Right forelimb (tissue), 1 donor: Measurements from ENCODE around the gene TNFRSF11A.

Experiments
- DNase-seq: peaks from one replicate; pipeline ENCODE4 v3.0.0-alpha.2; 2018

Gene TNFRSF11A

DNA sequence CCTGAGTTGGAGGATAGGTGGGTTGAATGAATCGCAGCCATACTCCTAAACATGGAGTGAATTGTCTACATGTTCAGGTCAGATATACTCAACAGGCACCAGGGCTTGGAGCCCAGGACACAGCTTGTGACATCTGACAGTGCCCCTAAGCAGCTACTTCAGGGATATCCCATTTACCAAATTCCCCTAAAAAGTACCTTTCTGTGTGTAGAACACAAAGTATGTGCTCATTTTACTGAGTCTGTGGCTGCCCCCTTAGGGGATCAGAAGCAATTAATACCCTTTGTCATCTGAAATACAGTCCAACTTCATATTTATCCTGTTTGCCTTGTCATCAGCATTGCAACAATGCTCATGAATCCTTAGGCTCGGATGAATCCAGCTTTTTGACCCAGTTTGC lies 20.8 kb downstream of the TNFRSF11A start:
- DNase-seq, result no peak

DNA sequence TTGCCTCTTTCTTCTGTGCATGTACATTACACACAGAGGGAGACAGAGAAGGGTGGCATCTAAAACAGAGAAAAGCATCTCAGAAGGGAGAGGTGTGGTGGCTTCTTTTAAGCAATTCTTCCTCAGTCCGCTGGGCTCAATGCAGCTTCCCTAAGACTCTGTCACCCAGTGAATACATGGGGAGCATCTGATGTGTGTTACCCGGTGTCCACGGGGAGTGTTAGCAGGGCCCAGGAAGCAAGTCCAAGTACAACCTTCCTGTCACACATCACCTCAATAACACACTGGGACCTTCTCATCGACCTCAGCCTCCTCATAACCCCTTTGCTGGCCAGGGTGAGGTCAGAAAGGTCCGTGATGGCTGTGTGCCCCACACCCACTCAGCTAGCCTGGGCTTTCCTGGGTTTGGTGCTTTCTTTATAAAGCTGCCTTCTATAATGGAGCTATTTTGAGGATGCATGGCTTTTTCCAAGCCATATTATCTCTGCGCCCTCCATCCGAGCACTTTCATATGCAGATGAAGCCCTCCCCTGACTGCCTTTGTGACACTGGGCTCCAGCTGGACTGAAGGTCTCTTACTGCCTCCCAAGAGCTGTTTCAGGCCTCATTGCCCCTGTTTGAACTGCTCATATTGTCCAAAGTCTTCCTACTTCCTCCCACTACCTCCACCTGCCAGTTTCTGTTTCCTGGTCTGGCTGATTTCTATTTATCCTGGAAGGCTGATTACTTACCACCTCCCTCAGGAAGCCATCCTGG lies 21.4 kb downstream of the TNFRSF11A start:
- no peak for DNase-seq

GRCh38 chr18:62347089-62347506 lies 22.0 kb downstream of the TNFRSF11A start:
- DNase-seq, result no peak

GRCh38 chr18:62348474-62348873 lies 23.4 kb downstream of the TNFRSF11A start:
- DNase-seq, result no peak

DNA sequence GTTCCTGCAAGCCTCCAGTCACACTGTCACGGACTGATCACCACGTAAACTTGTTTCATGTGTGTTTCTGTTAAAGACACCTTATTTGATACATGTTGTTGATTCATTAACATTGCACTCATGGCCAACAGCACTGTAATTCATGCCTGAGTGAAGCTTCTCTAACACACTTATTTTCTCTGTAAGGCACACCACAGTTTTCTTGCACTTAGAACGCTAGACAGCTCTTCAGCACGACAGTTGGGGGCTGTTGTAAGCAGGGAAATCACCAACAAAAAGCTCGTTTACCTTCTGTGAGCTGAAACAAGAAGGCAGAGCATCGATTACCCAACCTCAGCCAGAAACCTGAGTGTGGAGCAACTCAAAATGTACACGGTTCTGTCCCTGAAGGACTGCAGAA lies 28.1 kb downstream of the TNFRSF11A start:
- no peak for DNase-seq

GRCh38 chr18:62354151-62354550 lies 29.0 kb downstream of the TNFRSF11A start:
- DNase-seq, result no peak

DNA sequence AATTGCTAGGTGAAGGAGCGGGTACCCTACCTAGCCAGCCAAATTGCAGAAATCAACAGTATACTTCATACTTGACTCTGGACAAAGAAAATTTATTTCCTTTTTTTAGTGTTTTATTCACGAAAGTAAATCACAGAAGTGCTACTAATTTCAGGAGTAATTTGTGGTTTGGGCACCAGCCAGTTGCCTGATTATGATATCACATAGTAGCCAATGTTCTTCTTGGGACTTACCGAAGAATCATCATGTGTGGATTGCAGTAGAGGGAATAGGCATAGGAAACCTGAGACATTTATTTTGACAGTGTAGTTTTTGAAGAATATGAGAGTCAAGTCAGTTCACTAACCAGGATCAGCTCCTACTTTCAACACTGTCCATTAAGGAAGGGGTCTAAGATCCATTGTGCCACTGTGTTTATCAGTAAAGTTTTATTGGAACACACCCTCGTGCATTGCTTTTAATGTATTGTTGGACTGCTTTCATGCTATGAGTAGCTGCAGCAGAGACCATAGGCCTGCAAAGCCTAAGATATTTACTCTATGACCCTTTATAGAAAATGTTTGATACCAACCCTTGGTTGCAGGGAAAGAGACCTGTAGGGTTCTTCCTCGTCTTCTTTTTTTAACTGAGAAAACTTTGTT lies 32.1 kb downstream of the TNFRSF11A start:
- DNase-seq, result no peak

DNA sequence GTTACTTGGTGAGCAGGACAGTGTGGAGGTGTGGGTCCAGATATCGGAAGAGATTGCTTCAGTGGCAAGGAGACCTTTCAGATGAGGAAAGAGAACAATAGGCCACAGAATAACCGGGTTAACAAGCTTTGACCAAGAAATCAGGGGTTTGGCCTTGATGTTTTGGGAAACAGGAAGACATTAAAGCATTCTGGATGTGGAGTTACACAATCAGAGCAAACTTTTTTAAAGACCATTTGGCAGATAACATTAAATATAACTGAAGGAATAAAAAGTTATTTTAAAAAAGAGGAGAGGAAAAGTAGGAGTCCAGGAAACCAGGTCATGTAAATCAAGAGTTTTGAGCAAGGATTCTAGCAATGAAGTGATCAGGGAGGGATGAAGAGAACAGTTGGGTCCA lies 35.7 kb downstream of the TNFRSF11A start:
- no peak for DNase-seq

DNA sequence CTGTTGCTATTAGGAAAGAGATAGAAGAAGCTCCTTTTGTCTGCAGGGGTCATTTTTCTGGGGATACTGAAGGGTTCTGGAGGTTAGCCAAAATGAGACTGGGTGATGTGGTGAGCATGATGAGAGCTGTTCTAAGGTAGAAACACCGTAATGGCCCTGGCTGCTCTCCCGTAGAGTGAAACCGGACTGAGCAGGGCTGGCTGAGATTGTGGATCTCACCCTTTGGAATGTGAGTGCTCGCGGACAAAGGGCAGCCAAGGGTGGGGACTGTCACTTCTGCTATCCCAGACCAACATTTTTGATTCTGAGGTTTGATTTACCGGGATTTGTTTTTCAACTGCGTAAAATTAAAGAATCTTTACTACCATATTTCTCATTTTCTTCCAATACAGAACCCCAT lies 36.2 kb downstream of the TNFRSF11A start:
- no peak for DNase-seq

DNA sequence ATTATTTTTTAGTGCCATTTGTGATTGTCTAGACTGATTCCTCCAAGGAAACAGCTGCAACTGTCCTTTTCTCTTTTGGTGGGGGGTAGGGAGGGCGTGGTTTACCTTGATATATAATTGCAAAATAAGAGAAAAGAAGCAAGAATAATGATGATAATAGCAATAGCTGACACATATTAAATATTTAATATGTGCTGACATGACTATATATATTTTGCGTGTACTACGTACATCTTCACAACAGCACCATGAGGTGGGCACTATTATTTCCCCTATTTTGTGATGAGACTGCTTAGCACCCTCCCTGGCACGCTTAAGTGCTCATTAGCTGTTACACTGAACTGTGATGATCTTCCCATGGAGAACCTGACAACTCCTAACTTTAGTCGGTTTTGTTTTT lies 39.4 kb downstream of the TNFRSF11A start:
- DNase-seq, result no peak

GRCh38 chr18:62365420-62365819 lies 40.3 kb downstream of the TNFRSF11A start:
- DNase-seq, result no peak

DNA sequence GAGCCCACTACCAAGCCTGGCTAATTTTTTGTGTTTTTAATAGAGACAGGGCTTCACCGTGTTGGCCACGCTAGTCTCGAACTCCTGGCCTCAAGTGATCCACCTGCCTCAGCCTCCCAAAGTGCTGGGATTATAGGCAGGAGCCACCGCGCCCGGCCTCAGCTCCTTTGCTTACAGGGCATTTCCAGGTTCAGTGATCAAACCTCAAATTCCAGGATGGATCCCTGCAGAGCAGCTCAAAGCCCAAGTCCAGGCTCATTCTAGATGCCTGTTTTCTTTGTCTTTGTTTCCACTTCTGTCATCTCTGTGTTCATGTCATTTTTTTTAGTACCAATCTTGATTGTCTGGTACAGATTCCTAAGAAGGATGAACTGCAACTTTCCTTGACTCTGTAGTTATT lies 41.9 kb downstream of the TNFRSF11A start:
- no peak for DNase-seq

DNA sequence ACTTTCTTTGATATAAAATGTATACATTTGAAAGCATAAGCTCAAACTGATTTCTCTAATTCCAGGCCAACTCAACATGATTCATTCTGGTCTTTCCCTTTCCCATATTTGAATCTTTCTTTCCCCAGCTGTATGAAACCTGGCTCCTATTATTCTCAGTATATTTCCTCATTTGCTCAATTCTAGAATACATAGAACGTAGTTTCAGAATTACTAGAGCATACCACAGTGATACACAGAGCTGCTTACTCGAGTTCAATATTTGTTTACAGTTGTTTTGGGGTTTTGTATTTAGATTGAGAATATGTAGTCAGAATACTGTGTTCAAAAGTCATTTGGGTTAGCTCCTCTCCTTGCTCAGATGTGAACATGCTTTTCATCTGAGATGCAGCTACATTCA lies 43.0 kb downstream of the TNFRSF11A start:
- no peak for DNase-seq

DNA sequence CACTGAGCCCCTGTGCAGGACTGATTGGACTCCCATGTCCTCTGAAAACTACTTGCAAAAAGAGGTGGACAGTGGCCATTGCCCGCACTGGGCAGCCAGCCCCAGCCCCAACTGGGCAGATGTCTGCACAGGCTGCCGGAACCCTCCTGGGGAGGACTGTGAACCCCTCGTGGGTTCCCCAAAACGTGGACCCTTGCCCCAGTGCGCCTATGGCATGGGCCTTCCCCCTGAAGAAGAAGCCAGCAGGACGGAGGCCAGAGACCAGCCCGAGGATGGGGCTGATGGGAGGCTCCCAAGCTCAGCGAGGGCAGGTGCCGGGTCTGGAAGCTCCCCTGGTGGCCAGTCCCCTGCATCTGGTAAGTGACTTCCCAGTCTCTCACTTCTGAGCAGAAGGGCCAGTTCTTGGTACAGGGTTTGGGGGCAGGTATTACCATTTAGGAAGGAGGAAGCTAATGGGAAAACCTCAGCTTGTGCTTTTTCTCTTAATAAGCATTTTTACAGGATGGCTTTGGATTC lies 44.1 kb downstream of the TNFRSF11A start:
- DNase-seq, result no peak

- DNase-seq, result no peak
Observed at GRCh38 chr18:62370366-62370765, 45.3 kb downstream of the TNFRSF11A start.

DNA sequence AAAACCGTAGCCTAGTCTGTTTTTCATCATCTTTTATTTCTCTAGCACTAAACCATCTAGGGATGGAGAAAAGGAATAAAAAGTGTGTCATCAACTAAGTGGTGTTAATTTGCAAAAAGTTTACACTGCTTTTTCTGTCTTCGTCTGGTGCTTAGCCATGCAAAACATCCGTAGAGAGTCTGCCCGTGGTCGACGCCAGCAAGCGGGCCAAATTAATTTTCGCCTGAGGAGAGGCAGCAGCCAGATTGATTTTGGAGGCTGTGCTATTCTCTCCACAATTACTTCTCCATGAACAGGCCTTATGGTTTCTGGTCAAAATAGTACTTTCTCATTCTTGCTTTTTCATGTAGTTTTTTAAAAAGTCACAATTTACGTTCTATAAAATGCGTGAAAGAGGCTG lies 46.3 kb downstream of the TNFRSF11A start:
- DNase-seq, result no peak

DNA sequence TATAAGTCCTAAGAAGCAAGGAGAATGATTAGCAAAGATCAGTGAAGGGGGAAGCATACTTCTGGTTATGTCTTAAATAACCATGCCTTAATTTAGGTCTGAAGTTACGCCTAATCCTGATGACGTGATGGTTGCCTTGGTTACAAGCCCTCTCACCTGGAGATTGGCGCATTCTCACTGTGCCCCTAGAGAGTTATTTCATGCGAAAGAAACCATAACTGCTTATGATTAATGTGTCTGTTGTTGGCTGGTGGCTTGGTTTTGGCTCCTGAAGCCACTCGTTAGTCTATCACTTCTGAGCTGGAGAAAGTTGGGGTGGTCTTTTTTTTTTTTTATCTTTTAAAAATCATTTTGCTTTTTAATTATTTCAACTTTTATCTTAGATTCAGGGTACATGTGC lies 47.0 kb downstream of the TNFRSF11A start:
- no peak for DNase-seq

- no peak for DNase-seq
Observed at GRCh38 chr18:62372882-62373281, 47.8 kb downstream of the TNFRSF11A start.

GRCh38 chr18:62374410-62374965 lies 49.4 kb downstream of the TNFRSF11A start:
- no peak for DNase-seq

GRCh38 chr18:62377131-62377807 lies 52.2 kb downstream of the TNFRSF11A start:
- no peak for DNase-seq

DNA sequence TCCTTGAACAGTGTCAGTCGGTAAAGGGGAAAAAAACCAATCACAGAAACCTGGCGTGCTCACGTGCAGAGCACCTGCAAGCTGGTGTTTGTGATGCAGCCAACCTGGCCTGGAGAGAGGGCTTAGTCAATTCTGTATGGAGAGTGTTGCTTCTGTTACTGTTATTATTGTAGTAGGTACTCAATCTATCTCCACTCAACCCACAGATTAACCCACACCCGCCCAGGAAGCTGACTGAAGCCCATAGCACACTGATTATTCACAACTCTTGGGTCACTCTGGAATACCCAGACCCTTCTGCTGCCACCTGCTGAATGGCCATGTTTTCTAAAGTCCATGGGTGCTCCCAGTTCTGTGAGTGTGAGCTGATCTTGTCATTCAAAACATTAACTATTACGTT lies 53.9 kb downstream of the TNFRSF11A start:
- no peak for DNase-seq

- DNase-seq, result no peak
Observed at GRCh38 chr18:62381373-62381772, 56.3 kb downstream of the TNFRSF11A start.

- DNase-seq, result no peak
Observed at GRCh38 chr18:62384068-62384467, 59.0 kb downstream of the TNFRSF11A start.
